HEK293 (cell line): ENCODE measurements around the gene KIAA0586.

ENCODE experiments used
- BCL11A ChIP-seq: fragments of 450-650 bp; formaldehyde crosslinking; IDR thresholded peaks from 2 replicates; pipeline ENCODE4 v1.5.1; 2016; ENCODE audit warnings: low read depth, missing biosample characterization, missing genetic modification characterization
- BCL6B ChIP-seq: fragments of 450-650 bp; formaldehyde crosslinking; IDR thresholded peaks from 2 replicates; pipeline ENCODE4 v1.5.1; 2017; ENCODE audit warnings: missing biosample characterization, missing genetic modification characterization
- CTCF ChIP-seq: fragments of 450-650 bp; formaldehyde crosslinking; IDR thresholded peaks from 2 replicates; pipeline ENCODE4 v1.5.1; 2016; ENCODE audit warnings: missing biosample characterization, missing genetic modification characterization
- HOXA7 ChIP-seq: sonication (generic); formaldehyde crosslinking; IDR thresholded peaks from 2 replicates; pipeline ENCODE4 v1.8.1; 2022; ENCODE audit warnings: missing genetic modification reagents, borderline replicate concordance
- PATZ1 ChIP-seq: fragments of 450-650 bp; formaldehyde crosslinking; IDR thresholded peaks from 2 replicates; pipeline ENCODE4 v1.5.1; 2016; ENCODE audit warnings: missing biosample characterization, missing genetic modification characterization
- PRDM10 ChIP-seq: fragments of 450-650 bp; formaldehyde crosslinking; IDR thresholded peaks from 2 replicates; pipeline ENCODE4 v1.5.1; 2016; ENCODE audit warnings: missing biosample characterization, missing genetic modification characterization
- REST ChIP-seq: fragments of 450-650 bp; formaldehyde crosslinking; IDR thresholded peaks from 2 replicates; pipeline ENCODE4 v1.5.1; 2016; ENCODE audit warnings: missing biosample characterization, missing genetic modification characterization
- SP2 ChIP-seq: fragments of 450-650 bp; formaldehyde crosslinking; IDR thresholded peaks from 2 replicates; pipeline ENCODE4 v1.5.1; 2016; ENCODE audit warnings: missing biosample characterization, missing genetic modification characterization
- ZNF280D ChIP-seq: fragments of 450-650 bp; formaldehyde crosslinking; IDR thresholded peaks from 2 replicates; pipeline ENCODE4 v1.5.1; 2016; ENCODE audit warnings: missing biosample characterization, missing genetic modification characterization
- ZNF549 ChIP-seq: fragments of 450-650 bp; IDR thresholded peaks from 2 replicates; pipeline ENCODE4 v1.5.1; 2018; ENCODE audit warnings: missing biosample characterization, missing genetic modification characterization, mild to moderate bottlenecking, inconsistent platforms, moderate library complexity

GRCh38 chr14:58479975-58480374 is 52.5 kb downstream of the KIAA0586 start:
- TF ChIP-seq CTCF (tag by site-specific recombination) (no peak), REST (tag by site-specific recombination) (no peak), HOXA7 (CRISPR knock-in tag) (no peak), ZNF549 (tag by site-specific recombination) (no peak), ZNF280D (tag by site-specific recombination) (no peak), SP2 (tag by site-specific recombination) (no peak), BCL11A (no peak), PATZ1 (tag by site-specific recombination) (no peak), BCL6B (tag by site-specific recombination) (no peak), PRDM10 (no peak)
